Ovary (tissue), 9 donors: Measurements from ENCODE around the gene RPS27L. TPM values are rescaled to one million over a fixed set of nuclear protein-coding genes. Genes with fewer than 3 reads are reported as not detected.

Experiments used
- DNase-seq, 5 donors: peaks; one replicate each; pipeline ENCODE4 v3.0.0-alpha.2; 2019 to 2020
- H3K27ac ChIP-seq, 2 donors: fragments of 200-600 bp; one replicate each; pipeline versions ENCODE4 v1.5.1 to v1.8.0; 2019 to 2022
- H3K27me3 ChIP-seq: fragments of 200-600 bp; one replicate; pipeline ENCODE4 v1.8.0; 2022
- H3K36me3 ChIP-seq: fragments of 200-600 bp; sonication (generic); one replicate; pipeline ENCODE4 v1.5.1; 2019
- H3K4me1 ChIP-seq: one replicate; pipeline ENCODE4 v1.8.1; 2013; ENCODE audit warnings: mild to moderate bottlenecking, moderate library complexity; ENCODE audit not compliant: insufficient read depth
- H3K4me3 ChIP-seq: fragments of 200-600 bp; sonication (generic); one replicate; pipeline ENCODE4 v1.5.1; 2017
- H3K9me3 ChIP-seq, 2 donors: fragments of 200-600 bp in 1 of 2; sonication (generic) in 1 of 2; one replicate each; pipeline versions ENCODE4 v1.5.1 to v1.8.1; 2013 to 2019; ENCODE audit warnings: mild to moderate bottlenecking in 1 of 2, moderate library complexity in 1 of 2
- CTCF ChIP-seq, 3 donors: fragments of 450-650 bp in 2 of 3; fragments of 200-600 bp in 1 of 3; IDR thresholded peaks; one replicate each; pipeline versions ENCODE4 v1.5.1 to v1.8.0; 2016 to 2022; ENCODE audit warnings: antibody characterized with exemption in 3 of 3, mild to moderate bottlenecking in 1 of 3
- EP300 ChIP-seq: sonication (generic); formaldehyde crosslinking; IDR thresholded peaks from one replicate; pipeline ENCODE4 v1.6.1; 2017; ENCODE audit warnings: antibody characterized with exemption
- POLR2A ChIP-seq: fragments of 450-650 bp; IDR thresholded peaks from one replicate; pipeline ENCODE4 v1.6.1; 2017; ENCODE audit warnings: antibody characterized with exemption, mild to moderate bottlenecking, moderate library complexity
- WGBS, 3 donors: extraction: QIAGEN DNeasy Blood & Tissue Kit in 1 of 3; methylation state at CpG; one replicate each; pipeline versions ENCODE4 v1.1.5 to v1.1.7; 2013 to 2017; 5-methylcytosine and 5-hydroxymethylcytosine counted together
- intact Hi-C, 4 donors: fragments of 100-400 bp; cut with DNase I; formaldehyde crosslinking; loops; one replicate each; pipeline versions ENCODE4 v1.11.0 to v1.15.1; 2022 to 2023
- polyA plus RNA-seq, 2 donors: library from polyadenylated mRNA; stranded (reverse); fragments of 200-250 nt in 1 of 2; fragments of 350-450 nt in 1 of 2; fragmentation: Illumina TruSeq in 1 of 2; extraction: RNeasy Lipid Tissue Mini Kit (QIAGEN cat#74804) in 1 of 2; gene quantifications; one replicate each; pipeline ENCODE4 v1.2.3, GENCODE V29; 2013 to 2014
- total RNA-seq, 7 donors: library from RNA; depleted of rRNA in 2 of 7; stranded (reverse); fragments of >200 nt in 2 of 7; fragmentation: NEBNext Ultra II Directional in 3 of 7; extraction: Animal tissue kit (Norgen Biotek cat#: 25700) in 3 of 7; gene quantifications; one replicate each; pipeline versions ENCODE4 v1.1.0 to v1.2.4, GENCODE V29; 2016 to 2023
- donor health status: DM: no; HTN: no; CAD: no; lungs with moderate emphysema.
- donor health status: DM: no; HTN: no; CAD: no.
- donor health status: Bipolar disorder and iron deficiency.
- donor health status: DM: yes; HTN: yes; CAD: no.
- donor health status: DM: no; HTN: no; CAD: no.
- donor health status: DM: yes; HTN: yes; CAD: no.

Gene RPS27L
- total and polyA plus RNA-seq, 9 donors, result 85.5 to 129 (median 95.0) TPM

GRCh38 chr15:63166219-63166618 lies 8.9 kb upstream of the RPS27L start:
- H3K27me3 ChIP-seq, result no peaks in the 10 kb centered on the region
- H3K9me3 ChIP-seq, result no peaks in the 10 kb centered on the region
- TF ChIP-seq POLR2A (no peak), CTCF (IDR thresholded peaks at IDR 0.05) (no peak), EP300 (no peak)
- WGBS, 3 donors, result 54 to 74% (median 57%) methylated on average over 2 of the region's 2 CpGs
- H3K27ac ChIP-seq, result no peak overlapping the region
- intact Hi-C loops, result loop anchor here in 1 of 4 donors (10.0 kb wide), 1 partner anchor 229 kb away; no protein-coding TSS in a partner anchor
- H3K4me1 ChIP-seq, result no peaks in the 10 kb centered on the region
- DNase-seq, result no peak
- H3K36me3 ChIP-seq, result no peaks in the 10 kb centered on the region
- H3K4me3 ChIP-seq, result no peak overlapping the region

- no peak overlapping the region for H3K27ac ChIP-seq
- intact Hi-C loops, result loop anchor here in 1 of 4 donors (10.0 kb wide), 1 partner anchor 229 kb away; no protein-coding TSS in a partner anchor
Observed at GRCh38 chr15:63165166-63165859, 8.0 kb upstream of the RPS27L start.

GRCh38 chr15:63163217-63163616 lies 5.9 kb upstream of the RPS27L start:
- no peak for DNase-seq
- Histone ChIP-seq H3K4me1 (no peaks in the 10 kb centered on the region), H3K4me3 (no peak overlapping the region), H3K27me3 (no peaks in the 10 kb centered on the region), H3K9me3 (no peaks in the 10 kb centered on the region), H3K27ac (no peak overlapping the region), H3K36me3 (no peaks in the 10 kb centered on the region)
- 90 to 91% (median 90%) methylated on average over 4 of the region's 4 CpGs for WGBS, 3 donors
- no peak for TF ChIP-seq EP300
- no peak for TF ChIP-seq POLR2A
- TF ChIP-seq CTCF (IDR thresholded peaks at IDR 0.05), result no peak
- intact Hi-C loops, result loop anchor here in 1 of 4 donors (10.0 kb wide), 1 partner anchor 232 kb away; no protein-coding TSS in a partner anchor

More at GRCh38 chr15:63165166-63165859, 8.0 kb upstream of the RPS27L start:
- no peaks in the 10 kb centered on the region for H3K27me3 ChIP-seq
- WGBS, 3 donors, result 57 to 66% (median 59%) methylated on average over 6 of the region's 6 CpGs
- H3K4me1 ChIP-seq, result no peaks in the 10 kb centered on the region
- H3K4me3 ChIP-seq, result no peak overlapping the region
- no peaks in the 10 kb centered on the region for H3K36me3 ChIP-seq
- no peak for DNase-seq
- TF ChIP-seq POLR2A, result no peak
- no peak for TF ChIP-seq CTCF (IDR thresholded peaks at IDR 0.05)
- TF ChIP-seq EP300, result no peak
- H3K9me3 ChIP-seq, result no peaks in the 10 kb centered on the region

GRCh38 chr15:63160638-63161037 lies 3.4 kb upstream of the RPS27L start:
- Histone ChIP-seq H3K36me3 (no peaks in the 10 kb centered on the region), H3K9me3 (no peaks in the 10 kb centered on the region), H3K4me1 (no peaks in the 10 kb centered on the region), H3K27ac (no peak overlapping the region), H3K4me3 (no peak overlapping the region), H3K27me3 (no peaks in the 10 kb centered on the region)
- DNase-seq, result no peak
- TF ChIP-seq EP300 (no peak), POLR2A (no peak), CTCF (IDR thresholded peaks at IDR 0.05) (no peak)
- intact Hi-C loops, result loop anchor here in 1 of 4 donors (10.0 kb wide), 1 partner anchor 234 kb away; no protein-coding TSS in a partner anchor
